ENCODE data around the gene COL8A1.
"Not testable (repeated sequence)": the region's sequence is repeated elsewhere in the genome, so short reads cannot be mapped to it uniquely, and the experiment has no call there.

Gene COL8A1

GRCh38 chr3:99638167-99638948 lies at the start of gene COL8A1:
Gene COL8A1 (plus strand): TSS chr3:99638594. CDS start chr3:99790683, 152,089 bp downstream.
- peak; percentile 50 for DNase-seq (ENCODE audit: low read depth)
- TF ChIP-seq, protein P1, sequence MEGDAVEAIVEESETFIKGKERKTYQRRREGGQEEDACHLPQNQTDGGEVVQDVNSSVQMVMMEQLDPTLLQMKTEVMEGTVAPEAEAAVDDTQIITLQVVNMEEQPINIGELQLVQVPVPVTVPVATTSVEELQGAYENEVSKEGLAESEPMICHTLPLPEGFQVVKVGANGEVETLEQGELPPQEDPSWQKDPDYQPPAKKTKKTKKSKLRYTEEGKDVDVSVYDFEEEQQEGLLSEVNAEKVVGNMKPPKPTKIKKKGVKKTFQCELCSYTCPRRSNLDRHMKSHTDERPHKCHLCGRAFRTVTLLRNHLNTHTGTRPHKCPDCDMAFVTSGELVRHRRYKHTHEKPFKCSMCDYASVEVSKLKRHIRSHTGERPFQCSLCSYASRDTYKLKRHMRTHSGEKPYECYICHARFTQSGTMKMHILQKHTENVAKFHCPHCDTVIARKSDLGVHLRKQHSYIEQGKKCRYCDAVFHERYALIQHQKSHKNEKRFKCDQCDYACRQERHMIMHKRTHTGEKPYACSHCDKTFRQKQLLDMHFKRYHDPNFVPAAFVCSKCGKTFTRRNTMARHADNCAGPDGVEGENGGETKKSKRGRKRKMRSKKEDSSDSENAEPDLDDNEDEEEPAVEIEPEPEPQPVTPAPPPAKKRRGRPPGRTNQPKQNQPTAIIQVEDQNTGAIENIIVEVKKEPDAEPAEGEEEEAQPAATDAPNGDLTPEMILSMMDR (conservative IDR thresholded peaks at IDR 0.05; ENCODE audit: low read depth, low read length): no peak
- peak within 1 kb of the TSS; percentile 86 for H3K4me3 ChIP-seq (ENCODE audit: low read length)

GRCh38 chr3:99589168-99589567 lies 49.2 kb upstream of the COL8A1 start:
- H3K4me3 ChIP-seq (ENCODE audit: low read length); DNase-seq (ENCODE audit: low read depth): not testable (repeated sequence)

DNA sequence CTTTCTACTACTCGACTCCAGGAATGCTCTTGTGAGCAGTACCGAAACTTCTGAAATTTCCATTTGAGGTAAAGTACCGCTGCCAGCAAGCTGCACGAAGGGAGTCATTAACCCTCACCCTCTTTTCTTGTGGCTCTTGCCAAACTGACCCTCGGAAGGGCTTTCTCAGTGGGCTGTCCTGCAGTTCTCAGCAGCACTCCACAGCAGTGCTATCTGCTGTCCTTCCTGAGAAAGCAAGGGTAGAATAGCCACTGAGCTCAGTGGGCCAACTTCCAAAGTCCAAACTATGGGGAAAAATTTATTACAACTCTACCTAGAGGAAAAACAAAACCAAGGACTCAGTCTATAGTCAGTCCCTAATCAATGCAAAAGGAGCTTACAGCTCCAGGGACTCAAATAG lies 38.5 kb upstream of the COL8A1 start:
- no peak overlapping the region for H3K4me3 ChIP-seq (ENCODE audit: low read length)
- no peak for DNase-seq (ENCODE audit: low read depth)
- TF ChIP-seq, protein P1 (conservative IDR thresholded peaks at IDR 0.05; ENCODE audit: low read depth, low read length): no peak

DNA sequence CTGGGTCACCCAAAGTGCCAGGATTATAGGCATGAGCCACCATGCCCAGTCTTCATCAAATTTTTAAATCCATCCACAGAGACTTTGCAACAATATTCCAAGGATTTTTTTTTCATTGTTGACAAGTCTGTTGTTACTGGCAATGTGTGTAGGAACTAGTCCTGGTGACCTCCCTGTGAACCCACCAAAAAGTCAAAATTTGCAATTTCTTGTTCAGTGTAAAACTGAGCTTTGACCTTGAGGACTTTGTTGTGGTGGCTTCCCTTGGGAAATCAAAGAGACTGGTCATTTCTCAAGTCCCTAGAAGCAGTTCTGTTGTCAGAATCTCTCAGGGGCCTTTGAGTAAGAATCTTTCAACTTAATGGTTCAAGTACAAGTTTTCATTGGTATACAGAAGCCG lies 36.9 kb upstream of the COL8A1 start:
- no peak overlapping the region for H3K4me3 ChIP-seq (ENCODE audit: low read length)
- no peak for DNase-seq (ENCODE audit: low read depth)
- TF ChIP-seq, protein P1 (conservative IDR thresholded peaks at IDR 0.05; ENCODE audit: low read depth, low read length): no peak

GRCh38 chr3:99602183-99602582 lies 36.2 kb upstream of the COL8A1 start:
- TF ChIP-seq, protein P1 (conservative IDR thresholded peaks at IDR 0.05; ENCODE audit: low read depth, low read length): no peak
- H3K4me3 ChIP-seq (ENCODE audit: low read length): no peak overlapping the region
- no peak for DNase-seq (ENCODE audit: low read depth)

DNA sequence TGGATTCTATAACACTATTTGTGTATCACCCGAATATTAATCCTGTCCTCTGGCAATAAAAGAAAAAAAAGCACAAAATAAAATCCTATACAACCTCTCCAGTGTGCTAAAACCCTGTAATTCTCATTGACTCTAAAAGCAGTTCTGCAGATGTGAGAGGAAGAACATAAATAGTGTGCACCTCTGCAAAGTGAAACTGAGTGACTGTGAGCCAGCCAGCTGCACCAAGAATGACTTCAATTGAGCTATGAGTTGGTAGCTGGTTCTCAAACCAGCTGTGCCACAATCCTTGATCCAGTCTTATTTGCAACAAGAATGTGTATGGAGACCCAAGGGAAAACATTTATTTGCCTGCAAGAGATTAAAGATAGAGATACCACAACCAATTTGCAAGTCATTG lies 31.2 kb upstream of the COL8A1 start:
- TF ChIP-seq, protein P1 (conservative IDR thresholded peaks at IDR 0.05; ENCODE audit: low read depth, low read length): no peak
- H3K4me3 ChIP-seq (ENCODE audit: low read length): no peak overlapping the region
- no peak for DNase-seq (ENCODE audit: low read depth)

DNA sequence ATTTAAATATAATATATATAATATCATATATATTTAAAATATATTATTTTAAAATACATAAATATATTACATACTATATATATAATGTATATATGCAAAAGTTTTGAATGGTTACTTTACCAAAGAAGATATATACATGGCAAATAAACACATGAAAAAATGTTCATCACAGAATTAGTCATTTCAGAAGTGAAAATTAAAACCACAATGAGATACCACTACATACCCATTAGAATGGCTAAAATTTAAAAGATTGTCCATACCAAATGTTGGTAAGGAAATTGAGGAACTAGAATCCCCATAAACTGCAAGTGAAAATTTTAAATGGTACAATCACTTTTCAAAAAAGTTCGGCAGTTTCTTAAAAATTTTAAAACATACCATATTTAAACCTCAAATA lies 23.6 kb upstream of the COL8A1 start:
- DNase-seq (ENCODE audit: low read depth): no peak
- H3K4me3 ChIP-seq (ENCODE audit: low read length): no peak overlapping the region
- TF ChIP-seq, protein P1 (conservative IDR thresholded peaks at IDR 0.05; ENCODE audit: low read depth, low read length): no peak
